ENCODE data around the gene GRN. TPM values are rescaled to one million over a fixed set of nuclear protein-coding genes. Genes with fewer than 3 reads are reported as not detected.
A peak's percentile ranks its signal among the peaks of the same experiment; 100 is the strongest.

GRN gene
- total and polyA plus RNA-seq, 9 of the 15 experiments (the other 6 are each of a cell fraction or from before 2014, with no cell fraction given), result 5.4 to 75.3 (median 20.7) TPM

GRCh38 chr17:44324571-44325275 is 20.4 kb upstream of the GRN start, which contains the start of gene SLC25A39 (continued):
- TF ChIP-seq, protein P1, sequence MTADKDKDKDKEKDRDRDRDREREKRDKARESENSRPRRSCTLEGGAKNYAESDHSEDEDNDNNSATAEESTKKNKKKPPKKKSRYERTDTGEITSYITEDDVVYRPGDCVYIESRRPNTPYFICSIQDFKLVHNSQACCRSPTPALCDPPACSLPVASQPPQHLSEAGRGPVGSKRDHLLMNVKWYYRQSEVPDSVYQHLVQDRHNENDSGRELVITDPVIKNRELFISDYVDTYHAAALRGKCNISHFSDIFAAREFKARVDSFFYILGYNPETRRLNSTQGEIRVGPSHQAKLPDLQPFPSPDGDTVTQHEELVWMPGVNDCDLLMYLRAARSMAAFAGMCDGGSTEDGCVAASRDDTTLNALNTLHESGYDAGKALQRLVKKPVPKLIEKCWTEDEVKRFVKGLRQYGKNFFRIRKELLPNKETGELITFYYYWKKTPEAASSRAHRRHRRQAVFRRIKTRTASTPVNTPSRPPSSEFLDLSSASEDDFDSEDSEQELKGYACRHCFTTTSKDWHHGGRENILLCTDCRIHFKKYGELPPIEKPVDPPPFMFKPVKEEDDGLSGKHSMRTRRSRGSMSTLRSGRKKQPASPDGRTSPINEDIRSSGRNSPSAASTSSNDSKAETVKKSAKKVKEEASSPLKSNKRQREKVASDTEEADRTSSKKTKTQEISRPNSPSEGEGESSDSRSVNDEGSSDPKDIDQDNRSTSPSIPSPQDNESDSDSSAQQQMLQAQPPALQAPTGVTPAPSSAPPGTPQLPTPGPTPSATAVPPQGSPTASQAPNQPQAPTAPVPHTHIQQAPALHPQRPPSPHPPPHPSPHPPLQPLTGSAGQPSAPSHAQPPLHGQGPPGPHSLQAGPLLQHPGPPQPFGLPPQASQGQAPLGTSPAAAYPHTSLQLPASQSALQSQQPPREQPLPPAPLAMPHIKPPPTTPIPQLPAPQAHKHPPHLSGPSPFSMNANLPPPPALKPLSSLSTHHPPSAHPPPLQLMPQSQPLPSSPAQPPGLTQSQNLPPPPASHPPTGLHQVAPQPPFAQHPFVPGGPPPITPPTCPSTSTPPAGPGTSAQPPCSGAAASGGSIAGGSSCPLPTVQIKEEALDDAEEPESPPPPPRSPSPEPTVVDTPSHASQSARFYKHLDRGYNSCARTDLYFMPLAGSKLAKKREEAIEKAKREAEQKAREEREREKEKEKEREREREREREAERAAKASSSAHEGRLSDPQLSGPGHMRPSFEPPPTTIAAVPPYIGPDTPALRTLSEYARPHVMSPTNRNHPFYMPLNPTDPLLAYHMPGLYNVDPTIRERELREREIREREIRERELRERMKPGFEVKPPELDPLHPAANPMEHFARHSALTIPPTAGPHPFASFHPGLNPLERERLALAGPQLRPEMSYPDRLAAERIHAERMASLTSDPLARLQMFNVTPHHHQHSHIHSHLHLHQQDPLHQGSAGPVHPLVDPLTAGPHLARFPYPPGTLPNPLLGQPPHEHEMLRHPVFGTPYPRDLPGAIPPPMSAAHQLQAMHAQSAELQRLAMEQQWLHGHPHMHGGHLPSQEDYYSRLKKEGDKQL (CRISPR knock-in tag; IDR thresholded peaks at IDR 0.05; ENCODE audit: borderline replicate concordance), result no peak
- TF ChIP-seq ZNF217 (CRISPR knock-in tag; IDR thresholded peaks at IDR 0.05) (no peak), ZNF24 (IDR thresholded peaks at IDR 0.05) (0 out of 2 replicates have a peak, but pooled peaks have one; percentile 34), TBP (optimal IDR thresholded peaks at IDR 0.05; ENCODE audit: low read depth, low read length) (peak; percentile 49), USF1 (CRISPR knock-in tag; IDR thresholded peaks at IDR 0.05) (peak; percentile 18; the same call in 1 of the 2 replicates), KAT7 (CRISPR knock-in tag; IDR thresholded peaks at IDR 0.05; ENCODE audit: borderline replicate concordance) (0 out of 2 replicates have a peak, but pooled peaks have one; percentile 15), ZNF140 (CRISPR knock-in tag; IDR thresholded peaks at IDR 0.05) (no peak), KAT2B (IDR thresholded peaks at IDR 0.05; ENCODE audit: low read depth, low read length) (no peak), SUPT5H (IDR thresholded peaks at IDR 0.05) (no peak), PHF20 (IDR thresholded peaks at IDR 0.05; ENCODE audit: partially characterized antibody) (peak; percentile 66), FOXK1 (CRISPR knock-in tag; IDR thresholded peaks at IDR 0.05; ENCODE audit: borderline replicate concordance) (no peak), HLTF (IDR thresholded peaks at IDR 0.05) (0 out of 2 replicates have a peak, but pooled peaks have one; percentile 10), SREBF1 (IDR thresholded peaks at IDR 0.05; ENCODE audit: borderline replicate concordance, low read depth, low read length) (no peak), SOX6 (IDR thresholded peaks at IDR 0.05) (peak; percentile 48; the same call in 1 of the 2 replicates), FIP1L1 (IDR thresholded peaks at IDR 0.05; ENCODE audit: low read depth, low read length, poor library complexity, severe bottlenecking) (no peak), HNRNPLL (IDR thresholded peaks at IDR 0.05; ENCODE audit: low read depth, low read length, poor library complexity, severe bottlenecking) (no peak), ARID1B (IDR thresholded peaks at IDR 0.05) (0 out of 2 replicates have a peak, but pooled peaks have one; percentile 11)
- TF ChIP-seq, protein P2, sequence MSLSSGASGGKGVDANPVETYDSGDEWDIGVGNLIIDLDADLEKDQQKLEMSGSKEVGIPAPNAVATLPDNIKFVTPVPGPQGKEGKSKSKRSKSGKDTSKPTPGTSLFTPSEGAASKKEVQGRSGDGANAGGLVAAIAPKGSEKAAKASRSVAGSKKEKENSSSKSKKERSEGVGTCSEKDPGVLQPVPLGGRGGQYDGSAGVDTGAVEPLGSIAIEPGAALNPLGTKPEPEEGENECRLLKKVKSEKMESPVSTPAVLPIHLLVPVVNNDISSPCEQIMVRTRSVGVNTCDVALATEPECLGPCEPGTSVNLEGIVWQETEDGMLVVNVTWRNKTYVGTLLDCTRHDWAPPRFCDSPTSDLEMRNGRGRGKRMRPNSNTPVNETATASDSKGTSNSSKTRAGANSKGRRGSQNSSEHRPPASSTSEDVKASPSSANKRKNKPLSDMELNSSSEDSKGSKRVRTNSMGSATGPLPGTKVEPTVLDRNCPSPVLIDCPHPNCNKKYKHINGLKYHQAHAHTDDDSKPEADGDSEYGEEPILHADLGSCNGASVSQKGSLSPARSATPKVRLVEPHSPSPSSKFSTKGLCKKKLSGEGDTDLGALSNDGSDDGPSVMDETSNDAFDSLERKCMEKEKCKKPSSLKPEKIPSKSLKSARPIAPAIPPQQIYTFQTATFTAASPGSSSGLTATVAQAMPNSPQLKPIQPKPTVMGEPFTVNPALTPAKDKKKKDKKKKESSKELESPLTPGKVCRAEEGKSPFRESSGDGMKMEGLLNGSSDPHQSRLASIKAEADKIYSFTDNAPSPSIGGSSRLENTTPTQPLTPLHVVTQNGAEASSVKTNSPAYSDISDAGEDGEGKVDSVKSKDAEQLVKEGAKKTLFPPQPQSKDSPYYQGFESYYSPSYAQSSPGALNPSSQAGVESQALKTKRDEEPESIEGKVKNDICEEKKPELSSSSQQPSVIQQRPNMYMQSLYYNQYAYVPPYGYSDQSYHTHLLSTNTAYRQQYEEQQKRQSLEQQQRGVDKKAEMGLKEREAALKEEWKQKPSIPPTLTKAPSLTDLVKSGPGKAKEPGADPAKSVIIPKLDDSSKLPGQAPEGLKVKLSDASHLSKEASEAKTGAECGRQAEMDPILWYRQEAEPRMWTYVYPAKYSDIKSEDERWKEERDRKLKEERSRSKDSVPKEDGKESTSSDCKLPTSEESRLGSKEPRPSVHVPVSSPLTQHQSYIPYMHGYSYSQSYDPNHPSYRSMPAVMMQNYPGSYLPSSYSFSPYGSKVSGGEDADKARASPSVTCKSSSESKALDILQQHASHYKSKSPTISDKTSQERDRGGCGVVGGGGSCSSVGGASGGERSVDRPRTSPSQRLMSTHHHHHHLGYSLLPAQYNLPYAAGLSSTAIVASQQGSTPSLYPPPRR (CRISPR knock-in tag; IDR thresholded peaks at IDR 0.05; ENCODE audit: borderline replicate concordance), result no peak

All from K562 (cell line).